NT2/D1 (cell line): ENCODE data around the gene PCSK6.

Experiments
- SUZ12 ChIP-seq: IDR thresholded peaks from 2 replicates; pipeline ENCODE4 v1.6.1; 2011; ENCODE audit not compliant: insufficient read length, insufficient read depth; ENCODE audit errors: extremely low read depth
- YY1 ChIP-seq: IDR thresholded peaks from 2 replicates; pipeline ENCODE4 v1.6.1; 2011; ENCODE audit not compliant: insufficient read length, insufficient read depth
- ZNF274 ChIP-seq: IDR thresholded peaks from 2 replicates; pipeline ENCODE4 v1.6.1; 2011; ENCODE audit warnings: mild to moderate bottlenecking, low read depth, low read length

GRCh38 chr15:101514318-101514717 lies 24.8 kb upstream of the PCSK6 start:
- no peak for TF ChIP-seq ZNF274
- TF ChIP-seq YY1, result no peak
- TF ChIP-seq SUZ12, result no peak
